Measurements from ENCODE around the gene TCF15. TPM values are rescaled to one million over a fixed set of nuclear protein-coding genes. Genes with fewer than 3 reads are reported as not detected.
A peak's percentile ranks its signal among the peaks of the same experiment; 100 is the strongest.

TCF15 gene
- total RNA-seq, 1 donor from 2014 or later: not detected

GRCh38 chr20:555976-556385 is 54.1 kb downstream of the TCF15 start:
- no peaks in the 10 kb centered on the region for H4K20me1 ChIP-seq (ENCODE audit: insufficient read depth, low read length)
- Mint-ChIP-seq H3K4me1 (ENCODE audit: low read depth, unreplicated experiment) (no peaks in the 10 kb centered on the region), H3K27ac (ENCODE audit: unreplicated experiment) (no peak overlapping the region), H3K27me3 (ENCODE audit: low read depth, unreplicated experiment) (peaks cover 20% of the 10 kb centered on the region), H3K4me3 (ENCODE audit: unreplicated experiment) (no peak overlapping the region), H3K36me3 (ENCODE audit: low read depth, unreplicated experiment) (no peaks in the 10 kb centered on the region), H3K9me3 (ENCODE audit: unreplicated experiment) (no peaks in the 10 kb centered on the region)
- H3K9ac ChIP-seq (ENCODE audit: low read length): no peak overlapping the region
- peak; percentile 12 for DNase-seq (ENCODE audit: low read depth)
- no peak overlapping the region for H2AFZ ChIP-seq (ENCODE audit: low read depth, low read length)
- no peaks in the 10 kb centered on the region for H3K79me2 ChIP-seq (ENCODE audit: insufficient read depth, low read length)
- no peaks in the 10 kb centered on the region for H3K9me3 ChIP-seq (ENCODE audit: insufficient read depth, low read depth, low read length)
- H3K4me1 ChIP-seq (ENCODE audit: insufficient read depth, low read length): no peaks in the 10 kb centered on the region
- TF ChIP-seq EZH2 (IDR thresholded peaks at IDR 0.05; ENCODE audit: insufficient read depth, low read length): no peak
- TF ChIP-seq CTCF (IDR thresholded peaks at IDR 0.05; ENCODE audit: insufficient read depth, low read depth, low read length): no peak
- H3K36me3 ChIP-seq (ENCODE audit: insufficient read depth, low read length): no peaks in the 10 kb centered on the region
- H3K4me2 ChIP-seq (ENCODE audit: low read length): no peak overlapping the region
- no peak for FAIRE-seq
- H3K4me3 ChIP-seq (ENCODE audit: insufficient read depth, low read depth, low read length): no peak overlapping the region
- peaks cover 22% of the 10 kb centered on the region for H3K27me3 ChIP-seq (ENCODE audit: insufficient read depth, low read length)
- no peak overlapping the region for H3K27ac ChIP-seq (ENCODE audit: low read depth, low read length)

Other genes starting within 250 kb of the TCF15 start
- 33.0 and 36.9 TPM in 2 replicates for gene TRIB3, start 229.5 kb downstream of the TCF15 start, total RNA-seq
- gene RBCK1, start 202.0 kb downstream of the TCF15 start, total RNA-seq: 124 and 138 TPM in 2 replicates
- 40.6 and 44.8 TPM in 2 replicates for gene TBC1D20, start 147.8 kb downstream of the TCF15 start, total RNA-seq
- 226 and 237 TPM in 2 replicates for gene CSNK2A1, start 66.5 kb downstream of the TCF15 start, total RNA-seq
- 15.9 and 17.7 TPM in 2 replicates for gene SRXN1, start 42.9 kb upstream of the TCF15 start, total RNA-seq
- not detected in 2 replicates for gene SCRT2, start 65.5 kb upstream of the TCF15 start, total RNA-seq
- gene SLC52A3, start 158.2 kb upstream of the TCF15 start, total RNA-seq: 0.09 TPM in 1 of 2 replicates, not detected in the other
- gene FAM110A, start 223.4 kb upstream of the TCF15 start, total RNA-seq: 1.2 and 1.4 TPM in 2 replicates

Data from astrocyte (in vitro differentiated cells and primary cell).